HL-60 (cell line): ENCODE data around the gene CALHM6.

Source experiments
- DNase-seq, 2 experiments: peaks; one replicate each; pipeline ENCODE4 v3.0.0-alpha.2; 2010 to 2020; ENCODE audit warnings: low read depth in 1 of 2, low spot score in 1 of 2
- H3K27ac ChIP-seq: fragments of 250-450 bp; sonication (Bioruptor Pico); replicated peaks from 2 replicates; pipeline ENCODE4 v1.5.1; 2020; ENCODE audit warnings: mild to moderate bottlenecking, moderate library complexity
- H3K27me3 ChIP-seq: fragments of 250-450 bp; sonication (Bioruptor Pico); 2 replicates; pipeline ENCODE4 v1.5.1; 2021; ENCODE audit warnings: mild to moderate bottlenecking, moderate library complexity; ENCODE audit not compliant: insufficient read depth, poor library complexity, severe bottlenecking
- H3K4me3 ChIP-seq: replicated peaks from 2 replicates; pipeline ENCODE4 v1.5.1; 2011; ENCODE audit warnings: mild to moderate bottlenecking, control low read depth, low read length; ENCODE audit not compliant: insufficient read depth
- GABPA ChIP-seq: IDR thresholded peaks from 2 replicates; pipeline ENCODE4 v1.6.1; 2012; ENCODE audit warnings: low read depth
- POLR2AphosphoS5 ChIP-seq: IDR thresholded peaks from 2 replicates; pipeline ENCODE4 v1.6.1; 2012; ENCODE audit warnings: low read depth
- SPI1 ChIP-seq: IDR thresholded peaks from 2 replicates; pipeline ENCODE4 v1.6.1; 2012; ENCODE audit warnings: low read depth, mild to moderate bottlenecking, borderline replicate concordance
- TF ChIP-seq, protein P1 (sequence below): IDR thresholded peaks from one replicate; pipeline ENCODE4 v1.5.1; 2011; ENCODE audit warnings: low read length, control low read depth, inconsistent platforms; ENCODE audit not compliant: insufficient read depth
- TF ChIP-seq, protein P2 (sequence below): IDR thresholded peaks from 2 replicates; pipeline ENCODE4 v1.6.1; 2012; ENCODE audit warnings: low read depth; ENCODE audit not compliant: insufficient replicate concordance

Gene CALHM6

DNA sequence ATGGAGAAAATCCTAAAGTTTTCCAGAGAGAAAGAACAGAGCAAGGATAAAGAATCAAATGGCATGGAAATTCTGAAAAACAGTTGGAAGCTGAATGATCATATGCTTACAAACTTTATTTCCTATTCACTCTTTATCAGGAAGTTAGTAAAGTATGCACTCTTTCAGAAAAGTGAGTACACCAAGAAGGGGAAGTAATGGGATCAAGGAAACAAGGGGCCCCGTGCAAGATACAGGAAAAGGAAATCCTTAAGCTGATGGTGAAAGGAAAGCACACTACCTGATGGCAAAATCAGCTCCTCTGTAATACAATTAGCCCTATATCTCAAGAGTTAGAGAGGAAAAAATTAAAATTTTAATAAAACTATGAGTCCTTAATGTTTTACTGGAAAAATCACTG is 14.0 kb downstream of the CALHM6 start:
- peak; percentile 11; the same call in 1 of the 2 replicates for TF ChIP-seq SPI1
- no peak for TF ChIP-seq POLR2AphosphoS5
- Histone ChIP-seq H3K27ac (peak overlapping the region; percentile 89), H3K27me3 (no peaks in the 10 kb centered on the region), H3K4me3 (no peak overlapping the region)
- peak in 1 of 2 experiments; percentile 72 for DNase-seq

- H3K27me3 ChIP-seq = no peaks in the 10 kb centered on the region
- TF ChIP-seq GABPA (no peak), SPI1 (peak; percentile 92), POLR2AphosphoS5 (peak; percentile 64; the same call in 1 of the 2 replicates)
- TF ChIP-seq, protein P1, sequence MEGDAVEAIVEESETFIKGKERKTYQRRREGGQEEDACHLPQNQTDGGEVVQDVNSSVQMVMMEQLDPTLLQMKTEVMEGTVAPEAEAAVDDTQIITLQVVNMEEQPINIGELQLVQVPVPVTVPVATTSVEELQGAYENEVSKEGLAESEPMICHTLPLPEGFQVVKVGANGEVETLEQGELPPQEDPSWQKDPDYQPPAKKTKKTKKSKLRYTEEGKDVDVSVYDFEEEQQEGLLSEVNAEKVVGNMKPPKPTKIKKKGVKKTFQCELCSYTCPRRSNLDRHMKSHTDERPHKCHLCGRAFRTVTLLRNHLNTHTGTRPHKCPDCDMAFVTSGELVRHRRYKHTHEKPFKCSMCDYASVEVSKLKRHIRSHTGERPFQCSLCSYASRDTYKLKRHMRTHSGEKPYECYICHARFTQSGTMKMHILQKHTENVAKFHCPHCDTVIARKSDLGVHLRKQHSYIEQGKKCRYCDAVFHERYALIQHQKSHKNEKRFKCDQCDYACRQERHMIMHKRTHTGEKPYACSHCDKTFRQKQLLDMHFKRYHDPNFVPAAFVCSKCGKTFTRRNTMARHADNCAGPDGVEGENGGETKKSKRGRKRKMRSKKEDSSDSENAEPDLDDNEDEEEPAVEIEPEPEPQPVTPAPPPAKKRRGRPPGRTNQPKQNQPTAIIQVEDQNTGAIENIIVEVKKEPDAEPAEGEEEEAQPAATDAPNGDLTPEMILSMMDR = no peak
- TF ChIP-seq, protein P2, sequence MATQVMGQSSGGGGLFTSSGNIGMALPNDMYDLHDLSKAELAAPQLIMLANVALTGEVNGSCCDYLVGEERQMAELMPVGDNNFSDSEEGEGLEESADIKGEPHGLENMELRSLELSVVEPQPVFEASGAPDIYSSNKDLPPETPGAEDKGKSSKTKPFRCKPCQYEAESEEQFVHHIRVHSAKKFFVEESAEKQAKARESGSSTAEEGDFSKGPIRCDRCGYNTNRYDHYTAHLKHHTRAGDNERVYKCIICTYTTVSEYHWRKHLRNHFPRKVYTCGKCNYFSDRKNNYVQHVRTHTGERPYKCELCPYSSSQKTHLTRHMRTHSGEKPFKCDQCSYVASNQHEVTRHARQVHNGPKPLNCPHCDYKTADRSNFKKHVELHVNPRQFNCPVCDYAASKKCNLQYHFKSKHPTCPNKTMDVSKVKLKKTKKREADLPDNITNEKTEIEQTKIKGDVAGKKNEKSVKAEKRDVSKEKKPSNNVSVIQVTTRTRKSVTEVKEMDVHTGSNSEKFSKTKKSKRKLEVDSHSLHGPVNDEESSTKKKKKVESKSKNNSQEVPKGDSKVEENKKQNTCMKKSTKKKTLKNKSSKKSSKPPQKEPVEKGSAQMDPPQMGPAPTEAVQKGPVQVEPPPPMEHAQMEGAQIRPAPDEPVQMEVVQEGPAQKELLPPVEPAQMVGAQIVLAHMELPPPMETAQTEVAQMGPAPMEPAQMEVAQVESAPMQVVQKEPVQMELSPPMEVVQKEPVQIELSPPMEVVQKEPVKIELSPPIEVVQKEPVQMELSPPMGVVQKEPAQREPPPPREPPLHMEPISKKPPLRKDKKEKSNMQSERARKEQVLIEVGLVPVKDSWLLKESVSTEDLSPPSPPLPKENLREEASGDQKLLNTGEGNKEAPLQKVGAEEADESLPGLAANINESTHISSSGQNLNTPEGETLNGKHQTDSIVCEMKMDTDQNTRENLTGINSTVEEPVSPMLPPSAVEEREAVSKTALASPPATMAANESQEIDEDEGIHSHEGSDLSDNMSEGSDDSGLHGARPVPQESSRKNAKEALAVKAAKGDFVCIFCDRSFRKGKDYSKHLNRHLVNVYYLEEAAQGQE = no peak
- no peak overlapping the region for H3K4me3 ChIP-seq
- peak overlapping the region; percentile 89 for H3K27ac ChIP-seq
- peak; percentile 75 to 84 for DNase-seq
Measured at GRCh38 chr6:116476002-116476678, 15.0 kb downstream of the CALHM6 start.

DNA sequence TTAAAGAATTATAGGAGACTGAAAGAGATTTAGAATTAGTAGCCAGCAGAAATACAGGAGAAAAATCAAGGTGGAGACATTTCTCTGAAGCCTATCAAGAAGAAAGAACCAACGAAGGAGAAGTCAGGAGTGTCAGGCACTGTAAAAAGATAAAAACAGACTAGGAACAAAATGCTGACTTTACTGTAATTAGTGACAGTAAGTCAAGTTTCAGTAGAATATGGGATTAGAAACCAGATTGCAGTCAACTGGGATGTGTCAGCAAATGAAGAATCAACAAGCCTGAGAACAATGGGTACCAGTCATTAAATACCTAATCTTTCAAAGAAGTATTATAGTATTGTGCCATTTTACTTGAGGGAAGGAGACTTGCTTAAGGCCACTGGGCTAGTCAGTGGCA is 21.6 kb downstream of the CALHM6 start:
- DNase-seq = no peak
- TF ChIP-seq, protein P2 = no peak
- TF ChIP-seq POLR2AphosphoS5 (no peak), GABPA (no peak), SPI1 (no peak)
- TF ChIP-seq, protein P1 = no peak
- Histone ChIP-seq H3K27ac (no peak overlapping the region), H3K27me3 (no peaks in the 10 kb centered on the region), H3K4me3 (no peak overlapping the region)

DNA sequence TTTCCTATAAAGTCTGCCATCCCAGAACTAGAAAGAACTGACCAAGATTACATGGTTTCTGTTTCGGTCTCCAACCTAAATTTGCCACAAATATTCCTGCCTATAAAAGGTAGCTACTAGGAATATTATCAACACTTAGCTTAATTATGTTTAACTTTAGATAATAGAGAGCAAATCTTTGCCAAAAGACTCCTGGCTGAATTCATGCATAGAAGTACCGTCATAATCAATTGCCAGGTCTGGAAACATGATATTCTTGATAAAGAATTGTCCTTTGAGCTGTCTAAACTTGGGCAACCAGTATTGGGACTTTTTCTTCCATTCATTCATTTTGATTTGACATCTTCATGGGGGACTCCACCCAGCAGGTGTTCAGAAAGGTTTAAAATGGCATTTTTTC is 22.4 kb downstream of the CALHM6 start:
- Histone ChIP-seq H3K27ac (no peak overlapping the region), H3K27me3 (no peaks in the 10 kb centered on the region), H3K4me3 (no peak overlapping the region)
- DNase-seq = no peak
- TF ChIP-seq GABPA (no peak), SPI1 (no peak), POLR2AphosphoS5 (no peak)
- TF ChIP-seq, protein P2 = no peak
- TF ChIP-seq, protein P1 = no peak
